HCT116 (cell line): ENCODE data around the gene GLDC. TPM values are rescaled to one million over a fixed set of nuclear protein-coding genes. Genes with fewer than 3 reads are reported as not detected.

Experiments used
- ATAC-seq: fragments of 200-7000 bp; cut with Tn5 transposase; 2 replicates; pipeline ENCODE4 v1.9.1; 2020; ENCODE audit warnings: mild to moderate bottlenecking, moderate library complexity
- BruUV-seq: library from RNA; stranded (reverse); fragments of 400-500 nt; replicated peaks from 2 replicates; lab custom pipeline; 2021; lab: Mats Ljungman, UMichigan
- CTCF ChIA-PET: fragments of 300-600 bp; sonication (Branson Sonifier 250); formaldehyde crosslinking; loops from one replicate; lab custom pipeline; 2021; ENCODE audit warnings: antibody characterized with exemption; lab: Charles Lee
- POLR2A ChIA-PET: fragments of 300-600, 350-600 bp; sonication (Branson Sonifier 250); formaldehyde crosslinking; loops from one replicate; lab custom pipeline; 2021; ENCODE audit warnings: antibody characterized with exemption; lab: Charles Lee
- RAD21 ChIA-PET, 2 experiments: fragments of 300-600 bp; sonication (Branson Sonifier 250); formaldehyde crosslinking; loops; one replicate each; lab custom pipeline; 2023; ENCODE audit warnings: low total read pairs in 2 of 2; ENCODE audit not compliant: uncharacterized antibody in 2 of 2, unreplicated experiment in 2 of 2, low non-redundant PET in 1 of 2; lab: Charles Lee
- DNase-seq: peaks from one replicate; pipeline ENCODE4 v3.0.0-alpha.2; 2010; ENCODE audit warnings: low read depth, low spot score
- H2AFZ ChIP-seq: fragments of 200-600 bp; shearing (Covaris generic), sonication (generic); 2 replicates; pipeline ENCODE4 v1.6.1; 2017; ENCODE audit warnings: low read depth, mixed run types, mixed read lengths, antibody characterized with exemption, low read length; ENCODE audit not compliant: poor library complexity, severe bottlenecking
- H3K27ac ChIP-seq: 2 replicates; pipeline ENCODE4 v1.5.1; 2012; ENCODE audit warnings: low read depth, low read length
- H3K27me3 ChIP-seq: fragments of 200-600 bp; sonication (generic); 2 replicates; pipeline ENCODE4 v1.6.1; 2016; ENCODE audit warnings: mixed run types, low read length, mixed read lengths; ENCODE audit not compliant: insufficient read depth
- H3K36me3 ChIP-seq, 2 experiments: fragments of 200-500 bp in 1 of 2; fragments of 200-600 bp in 1 of 2; sonication (Bioruptor generic) in 1 of 2; sonication (generic) in 1 of 2; 2 replicates each; pipeline versions ENCODE4 v1.5.1 to v1.6.1; 2014 to 2016; ENCODE audit warnings: low read length in 2 of 2, inconsistent platforms in 1 of 2, mixed read lengths in 1 of 2, mixed run types in 1 of 2; ENCODE audit not compliant: insufficient read depth in 2 of 2, control insufficient read depth in 1 of 2
- H3K4me1 ChIP-seq, 2 experiments: fragments of 200-600 bp in 1 of 2; sonication (generic) in 1 of 2; 2 replicates each; pipeline versions ENCODE4 v1.5.1 to v1.6.1; 2012 to 2017; ENCODE audit warnings: low read length in 2 of 2, inconsistent platforms in 1 of 2, mild to moderate bottlenecking in 1 of 2, mixed read lengths in 1 of 2, mixed run types in 1 of 2, moderate library complexity in 1 of 2; ENCODE audit not compliant: insufficient read depth in 2 of 2, control insufficient read depth in 1 of 2
- H3K4me2 ChIP-seq: fragments of 200-600 bp; sonication (generic); 2 replicates; pipeline ENCODE4 v1.6.1; 2017; ENCODE audit warnings: mixed run types, low read length, mixed read lengths
- H3K4me3 ChIP-seq, 2 experiments: fragments of 200-600 bp in 1 of 2; sonication (generic) in 1 of 2; replicated peaks in 1 of 2; 2 replicates each; pipeline ENCODE4 v1.5.1; 2011 to 2016; ENCODE audit warnings: low read length in 2 of 2, control low read depth in 1 of 2, low read depth in 1 of 2, mild to moderate bottlenecking in 1 of 2, mixed read lengths in 1 of 2, mixed run types in 1 of 2
- H3K79me2 ChIP-seq: fragments of 200-600 bp; sonication (generic); 2 replicates; pipeline ENCODE4 v1.6.1; 2017; ENCODE audit warnings: mild to moderate bottlenecking, mixed run types, low read length, moderate library complexity, mixed read lengths; ENCODE audit not compliant: insufficient read depth
- H3K9ac ChIP-seq: fragments of 200-600 bp; sonication (generic); 2 replicates; pipeline ENCODE4 v1.6.1; 2016; ENCODE audit warnings: low read length, mixed read lengths
- H3K9me2 ChIP-seq: fragments of 200-600 bp; sonication (generic), shearing (Covaris generic); 2 replicates; pipeline ENCODE4 v1.6.1; 2017; ENCODE audit warnings: mixed run types, mild to moderate bottlenecking, moderate library complexity; ENCODE audit not compliant: insufficient read depth
- H3K9me3 ChIP-seq, 2 experiments: fragments of 200-500 bp in 1 of 2; fragments of 200-600 bp in 1 of 2; sonication (Bioruptor generic) in 1 of 2; sonication (generic) in 1 of 2; 2 replicates each; pipeline ENCODE4 v1.6.1; 2014 to 2017; ENCODE audit warnings: low read length in 2 of 2, mixed read lengths in 2 of 2, inconsistent platforms in 1 of 2, low read depth in 1 of 2, mild to moderate bottlenecking in 1 of 2, mixed run types in 1 of 2, moderate library complexity in 1 of 2; ENCODE audit not compliant: control insufficient read depth in 1 of 2, insufficient read depth in 1 of 2
- H4K20me1 ChIP-seq: fragments of 200-600 bp; sonication (generic), shearing (Covaris generic); 2 replicates; pipeline ENCODE4 v1.6.1; 2017; ENCODE audit warnings: mixed run types, mild to moderate bottlenecking, moderate library complexity; ENCODE audit not compliant: insufficient read depth
- ATF3 ChIP-seq: IDR thresholded peaks from 2 replicates; pipeline ENCODE4 v1.6.1; 2012
- CEBPB ChIP-seq: IDR thresholded peaks from 2 replicates; pipeline ENCODE4 v1.6.1; 2012; ENCODE audit warnings: low read depth
- EGR1 ChIP-seq: IDR thresholded peaks from 2 replicates; pipeline ENCODE4 v1.6.1; 2012; ENCODE audit warnings: low read depth
- ELF1 ChIP-seq: IDR thresholded peaks from 2 replicates; pipeline ENCODE4 v1.6.1; 2012; ENCODE audit warnings: low read depth, borderline replicate concordance
- EZH2 ChIP-seq: fragments of 200-600 bp; sonication (generic); IDR thresholded peaks from 2 replicates; pipeline ENCODE4 v1.6.1; 2017; ENCODE audit warnings: antibody characterized with exemption, mixed run types
- EZH2phosphoT487 ChIP-seq: fragments of 200-600 bp; IDR thresholded peaks from 2 replicates; pipeline ENCODE4 v1.6.1; 2018; ENCODE audit warnings: antibody characterized with exemption, borderline replicate concordance
- FOSL1 ChIP-seq: IDR thresholded peaks from 2 replicates; pipeline ENCODE4 v1.6.1; 2012; ENCODE audit warnings: low read depth
- MAX ChIP-seq: IDR thresholded peaks from 2 replicates; pipeline ENCODE4 v1.6.1; 2012
- POLR2AphosphoS5 ChIP-seq: IDR thresholded peaks from 2 replicates; pipeline ENCODE4 v1.6.1; 2011; ENCODE audit warnings: mild to moderate bottlenecking, low read depth, low read length, moderate library complexity
- SP1 ChIP-seq: IDR thresholded peaks from 2 replicates; pipeline ENCODE4 v1.6.1; 2012; ENCODE audit warnings: low read depth
- TCF7L2 ChIP-seq: IDR thresholded peaks from 2 replicates; pipeline ENCODE4 v1.7.0; 2011; ENCODE audit warnings: borderline replicate concordance, inconsistent platforms; ENCODE audit not compliant: insufficient read depth, insufficient read length; ENCODE audit errors: extremely low read depth
- ZFX ChIP-seq: fragments of 450-650 bp; IDR thresholded peaks from 2 replicates; pipeline ENCODE4 v1.6.1; 2017
- intact Hi-C: fragments of 100-400 bp; cut with micrococcal nuclease; formaldehyde crosslinking; loops from 2 replicates; pipeline ENCODE4 v1.10.0; 2022
- total RNA-seq: library from RNA; stranded (reverse); gene quantifications from one replicate; pipeline ENCODE4 v1.2.1, GENCODE V29; 2021; ENCODE audit not compliant: unreplicated experiment

The GLDC gene
- total RNA-seq, 1 experiment from 2014 or later: 4.9 TPM

GRCh38 chr9:6673326-6674025 is 27.9 kb upstream of the GLDC start:
- TF ChIP-seq ATF3 (no peak), SP1 (no peak), CEBPB (no peak), ELF1 (no peak), ZFX (no peak), FOSL1 (no peak), EZH2 (no peak), EGR1 (no peak), POLR2AphosphoS5 (no peak), MAX (no peak), EZH2phosphoT487 (no peak), TCF7L2 (no peak)
- Histone ChIP-seq H3K9ac (no peak overlapping the region), H3K36me3 (no peaks in the 10 kb centered on the region; a peak in 1 of 4 replicates), H3K27ac (no peak overlapping the region), H2AFZ (no peak overlapping the region), H3K27me3 (no peaks in the 10 kb centered on the region), H3K9me2 (no peaks in the 10 kb centered on the region), H3K79me2 (no peaks in the 10 kb centered on the region), H3K9me3 (no peaks in the 10 kb centered on the region), H3K4me1 (no peaks in the 10 kb centered on the region), H3K4me3 (no peak overlapping the region), H4K20me1 (no peaks in the 10 kb centered on the region), H3K4me2 (no peak overlapping the region)
- ATAC-seq (no peak), DNase-seq (no peak)
- ChIA-PET RAD21 (no interaction called here), POLR2A (interaction anchor here (0.8 to 1.1 kb wide), 2 partner anchors 8 to 19 kb away, joined by 3 to 5 read pairs; no protein-coding TSS in a partner anchor), CTCF (no interaction called here)
- intact Hi-C loops: loop anchor here (10.0 kb wide), 1 partner anchor 619 kb away; no protein-coding TSS in a partner anchor
- no TSS peak for BruUV-seq
